Measurements from ENCODE around the gene GUK1.

- TF ChIP-seq, protein P1, sequence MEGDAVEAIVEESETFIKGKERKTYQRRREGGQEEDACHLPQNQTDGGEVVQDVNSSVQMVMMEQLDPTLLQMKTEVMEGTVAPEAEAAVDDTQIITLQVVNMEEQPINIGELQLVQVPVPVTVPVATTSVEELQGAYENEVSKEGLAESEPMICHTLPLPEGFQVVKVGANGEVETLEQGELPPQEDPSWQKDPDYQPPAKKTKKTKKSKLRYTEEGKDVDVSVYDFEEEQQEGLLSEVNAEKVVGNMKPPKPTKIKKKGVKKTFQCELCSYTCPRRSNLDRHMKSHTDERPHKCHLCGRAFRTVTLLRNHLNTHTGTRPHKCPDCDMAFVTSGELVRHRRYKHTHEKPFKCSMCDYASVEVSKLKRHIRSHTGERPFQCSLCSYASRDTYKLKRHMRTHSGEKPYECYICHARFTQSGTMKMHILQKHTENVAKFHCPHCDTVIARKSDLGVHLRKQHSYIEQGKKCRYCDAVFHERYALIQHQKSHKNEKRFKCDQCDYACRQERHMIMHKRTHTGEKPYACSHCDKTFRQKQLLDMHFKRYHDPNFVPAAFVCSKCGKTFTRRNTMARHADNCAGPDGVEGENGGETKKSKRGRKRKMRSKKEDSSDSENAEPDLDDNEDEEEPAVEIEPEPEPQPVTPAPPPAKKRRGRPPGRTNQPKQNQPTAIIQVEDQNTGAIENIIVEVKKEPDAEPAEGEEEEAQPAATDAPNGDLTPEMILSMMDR (IDR thresholded peaks at IDR 0.05), result no peak
- TF ChIP-seq EZH2 (IDR thresholded peaks at IDR 0.05; ENCODE audit: borderline replicate concordance, insufficient read depth, low read depth, low read length, poor library complexity, severe bottlenecking), result no peak
Measured at GRCh38 chr1:228159008-228159665, 19.1 kb downstream of the GUK1 start.

Data from B cell (primary cell).